CD4-positive, alpha-beta memory T cell (primary cell): Measurements from ENCODE around the gene ACKR2. TPM values are rescaled to one million over a fixed set of nuclear protein-coding genes. Genes with fewer than 3 reads are reported as not detected.

ENCODE experiments used
- CTCF ChIA-PET: fragments of 350-600 bp; sonication (Branson Sonifier 250); formaldehyde crosslinking; loops from one replicate; lab custom pipeline; 2021; ENCODE audit warnings: inconsistent platforms; ENCODE audit not compliant: partially characterized antibody; lab: Charles Lee
- POLR2A ChIA-PET: fragments of 350-600 bp; sonication (Branson Sonifier 250); formaldehyde crosslinking; loops from one replicate; lab custom pipeline; 2021; ENCODE audit not compliant: partially characterized antibody; lab: Charles Lee
- DNase-seq, 5 donors: peaks; one replicate each; pipeline versions ENCODE4 v3.0.0 to v3.0.0-alpha.2; 2020 to 2022; ENCODE audit warnings: mixed read lengths in 1 of 5
- H3K27ac ChIP-seq: one replicate; pipeline ENCODE4 v1.7.0; 2013; ENCODE audit warnings: low read depth, low read length
- H3K27me3 ChIP-seq: 2 replicates; pipeline ENCODE4 v1.7.0; 2013; ENCODE audit warnings: mild to moderate bottlenecking, low read length, moderate library complexity; ENCODE audit not compliant: insufficient read depth
- H3K36me3 ChIP-seq: 2 replicates; pipeline ENCODE4 v1.7.0; 2013; ENCODE audit warnings: mild to moderate bottlenecking, low read length, moderate library complexity; ENCODE audit not compliant: insufficient read depth
- H3K4me1 ChIP-seq: 2 replicates; pipeline ENCODE4 v1.7.0; 2013; ENCODE audit warnings: mild to moderate bottlenecking, low read length, moderate library complexity; ENCODE audit not compliant: insufficient read depth
- H3K4me3 ChIP-seq, 2 donors: one replicate each; pipeline ENCODE4 v1.7.0; 2013; ENCODE audit warnings: low read length in 2 of 2, mild to moderate bottlenecking in 1 of 2
- H3K9me3 ChIP-seq, 2 donors: one replicate each; pipeline ENCODE4 v1.7.0; 2013; ENCODE audit warnings: low read length in 2 of 2, control low read depth in 1 of 2; ENCODE audit not compliant: control insufficient read depth in 1 of 2
- H3K27ac Mint-ChIP-seq, 7 donors: one replicate each; pipeline ENCODE4 v1.8.0; 2020 to 2021; ENCODE audit warnings: mixed read lengths in 7 of 7, mild to moderate bottlenecking in 6 of 7, inconsistent platforms in 3 of 7, moderate library complexity in 3 of 7
- H3K27me3 Mint-ChIP-seq, 2 donors: one replicate each; pipeline ENCODE4 v1.8.0; 2020 to 2021; ENCODE audit warnings: mixed read lengths in 2 of 2
- H3K36me3 Mint-ChIP-seq, 2 donors: one replicate each; pipeline ENCODE4 v1.8.0; 2020 to 2021; ENCODE audit warnings: mixed read lengths in 2 of 2, inconsistent platforms in 1 of 2, mild to moderate bottlenecking in 1 of 2
- H3K4me1 Mint-ChIP-seq, 4 donors: one replicate each; pipeline ENCODE4 v1.8.0; 2020 to 2021; ENCODE audit warnings: mixed read lengths in 4 of 4, mild to moderate bottlenecking in 1 of 4
- H3K4me3 Mint-ChIP-seq, 8 donors: one replicate each; pipeline ENCODE4 v1.8.0; 2020 to 2021; ENCODE audit warnings: mixed read lengths in 8 of 8, mild to moderate bottlenecking in 7 of 8, moderate library complexity in 6 of 8, inconsistent platforms in 3 of 8
- H3K9me3 Mint-ChIP-seq, 8 donors: one replicate each; pipeline ENCODE4 v1.8.0; 2020 to 2021; ENCODE audit warnings: mixed read lengths in 8 of 8, mild to moderate bottlenecking in 5 of 8, inconsistent platforms in 3 of 8, moderate library complexity in 1 of 8
- intact Hi-C: fragments of 100-400 bp; cut with micrococcal nuclease; formaldehyde crosslinking; loops from one replicate; pipeline ENCODE4 v1.15.1; 2023
- polyA plus RNA-seq, 2 donors: library from polyadenylated mRNA; unstranded; fragments of 300-500 nt; fragmentation: Illumina TruSeq; gene quantifications; one replicate each; pipeline ENCODE4 v1.2.3, GENCODE V29; 2021
- total RNA-seq, 2 experiments: library from RNA; stranded (reverse); gene quantifications; one replicate each; pipeline ENCODE4 v1.2.3, GENCODE V29; 2021

Gene ACKR2
- total and polyA plus RNA-seq, 4 experiments from 2014 or later = 0.28 to 0.49 TPM; not detected in 2

GRCh38 chr3:42838571-42838970 is 29.3 kb downstream of the ACKR2 start:
- Histone ChIP-seq H3K27me3 (no peaks in the 10 kb centered on the region), H3K9me3 (no peaks in the 10 kb centered on the region), H3K27ac (no peak overlapping the region), H3K4me1 (no peaks in the 10 kb centered on the region), H3K36me3 (no peaks in the 10 kb centered on the region), H3K4me3 (no peak overlapping the region)
- Mint-ChIP-seq H3K36me3 (no peaks in the 10 kb centered on the region), H3K9me3 (no peaks in the 10 kb centered on the region), H3K4me3 (no peak overlapping the region), H3K27ac (no peak overlapping the region), H3K4me1 (no peaks in the 10 kb centered on the region), H3K27me3 (peaks cover 3 to 18% of the 10 kb centered on the region in 2 donors)
- CTCF ChIA-PET = interaction anchor here (1.1 to 2.8 kb wide), 6 partner anchors 40 to 60 kb away, joined by 3 to 23 read pairs (median 7); no protein-coding TSS in a partner anchor
- intact Hi-C loops = no loop called here
- DNase-seq = no peak
- POLR2A ChIA-PET = interaction anchor here (1.1 kb wide), 1 partner anchor 59 kb away, joined by 4 read pairs; no protein-coding TSS in a partner anchor

DNA sequence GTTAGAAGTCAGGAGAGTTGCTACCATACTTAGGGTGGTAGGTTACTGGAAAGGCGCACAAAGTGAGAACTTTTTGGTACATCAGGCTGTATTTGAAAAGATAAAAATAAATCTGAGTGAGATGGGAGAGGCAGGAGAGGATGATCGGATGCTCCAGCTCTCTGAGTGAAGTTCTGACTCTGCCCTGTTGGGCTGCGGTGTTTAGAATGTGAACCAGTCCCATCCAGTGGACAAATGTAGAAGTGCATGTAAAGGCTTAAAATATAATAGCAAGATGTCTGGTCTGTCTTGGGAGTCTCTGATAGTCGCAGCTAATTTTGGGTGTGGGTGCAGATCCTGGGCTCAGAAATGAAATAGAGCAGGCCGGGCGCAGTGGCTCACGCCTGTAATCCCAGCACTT is 30.4 kb downstream of the ACKR2 start:
- POLR2A ChIA-PET = interaction anchor here (1.1 kb wide), 1 partner anchor 60 kb away, joined by 4 read pairs; no protein-coding TSS in a partner anchor
- no peak overlapping the region for H3K27ac Mint-ChIP-seq

DNA sequence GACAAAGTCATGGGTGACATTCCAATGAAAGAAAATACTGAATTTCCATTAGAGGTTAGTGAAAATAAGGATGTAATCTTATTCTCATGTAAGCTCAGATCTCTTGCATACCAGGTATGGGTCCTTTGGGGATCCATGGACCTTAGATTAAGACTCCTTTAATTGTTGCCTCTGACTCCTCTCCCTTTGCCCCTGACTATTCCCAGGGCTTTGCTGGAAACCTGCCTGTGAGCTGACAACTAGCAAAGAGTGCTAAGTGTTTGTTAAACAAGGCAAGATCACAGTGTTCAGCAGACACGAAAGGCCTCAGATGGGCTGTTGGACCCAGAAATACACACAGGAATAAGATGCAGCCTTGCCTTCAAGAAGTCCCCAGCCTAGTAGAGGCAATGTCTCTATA is 32.1 kb downstream of the ACKR2 start:
- Histone ChIP-seq H3K9me3 (no peaks in the 10 kb centered on the region), H3K27me3 (no peaks in the 10 kb centered on the region), H3K27ac (no peak overlapping the region), H3K4me3 (no peak overlapping the region), H3K4me1 (no peaks in the 10 kb centered on the region), H3K36me3 (no peaks in the 10 kb centered on the region)
- Mint-ChIP-seq H3K4me1 (no peaks in the 10 kb centered on the region), H3K27me3 (peaks cover 2 to 10% of the 10 kb centered on the region in 2 donors), H3K9me3 (no peaks in the 10 kb centered on the region), H3K4me3 (no peak overlapping the region), H3K27ac (no peak overlapping the region), H3K36me3 (no peaks in the 10 kb centered on the region)
- no peak for DNase-seq
- POLR2A ChIA-PET = no interaction called here
- intact Hi-C loops = no loop called here
- CTCF ChIA-PET = interaction anchor here (2.8 kb wide), 1 partner anchor 41 kb away, joined by 11 read pairs; no protein-coding TSS in a partner anchor

More for the DNA sequence above, 30.4 kb downstream of the ACKR2 start:
- H3K27ac ChIP-seq = no peak overlapping the region
- Mint-ChIP-seq H3K4me3 (no peak overlapping the region), H3K27me3 (peaks cover 2 to 20% of the 10 kb centered on the region in 2 donors), H3K36me3 (no peaks in the 10 kb centered on the region), H3K9me3 (no peaks in the 10 kb centered on the region), H3K4me1 (no peaks in the 10 kb centered on the region)
- intact Hi-C loops = loop anchor here (1.0 kb wide), 1 partner anchor 58 kb away; no protein-coding TSS in a partner anchor
- no peaks in the 10 kb centered on the region for H3K4me1 ChIP-seq
- H3K36me3 ChIP-seq = no peaks in the 10 kb centered on the region
- peak; percentile 34 to 52 (median 47) for DNase-seq
- CTCF ChIA-PET = interaction anchor here (0.8 to 2.8 kb wide), 9 partner anchors 8 to 65 kb away, joined by 3 to 23 read pairs (median 5); no protein-coding TSS in a partner anchor
- H3K9me3 ChIP-seq = no peaks in the 10 kb centered on the region
- H3K4me3 ChIP-seq = no peak overlapping the region
- no peaks in the 10 kb centered on the region for H3K27me3 ChIP-seq

DNA sequence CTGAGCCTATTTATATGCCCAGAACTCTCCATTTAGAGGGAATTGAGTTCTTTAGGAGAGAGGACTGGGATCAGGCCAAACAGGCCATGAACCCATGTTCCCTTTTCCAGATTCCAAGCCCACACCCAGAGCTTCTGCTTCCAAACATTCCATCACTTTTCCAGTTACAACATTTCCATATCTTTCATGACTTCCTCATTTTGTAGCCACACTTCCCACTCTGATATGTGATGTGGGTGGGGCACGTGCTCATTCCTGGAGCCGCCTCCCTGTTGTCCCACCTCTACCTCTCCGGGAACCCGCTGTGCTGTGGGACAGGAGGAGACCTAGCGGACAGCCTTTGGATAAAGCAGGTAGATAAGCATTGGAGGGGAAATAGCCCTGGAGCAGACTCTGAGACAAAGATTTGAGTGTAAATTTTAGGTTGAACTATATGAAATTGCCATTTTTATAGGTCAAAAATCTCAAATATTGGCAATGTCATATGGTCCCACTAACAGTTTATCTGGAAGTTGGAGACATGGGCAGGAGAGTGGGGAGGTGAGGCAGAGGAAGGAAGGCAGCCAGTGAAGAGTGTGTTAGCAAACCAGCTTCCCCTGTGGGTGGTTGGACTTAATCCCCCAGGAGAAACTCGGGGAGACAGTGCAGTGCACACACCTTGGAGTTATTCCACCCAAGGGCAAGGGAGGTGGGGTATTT is 34.6 kb downstream of the ACKR2 start:
- Histone ChIP-seq H3K4me3 (no peak overlapping the region), H3K9me3 (no peaks in the 10 kb centered on the region), H3K36me3 (no peaks in the 10 kb centered on the region), H3K27ac (no peak overlapping the region), H3K27me3 (no peaks in the 10 kb centered on the region), H3K4me1 (peaks cover 7% of the 10 kb centered on the region)
- Mint-ChIP-seq H3K36me3 (no peaks in the 10 kb centered on the region), H3K4me1 (peaks cover 4 to 14% (median 8%) of the 10 kb centered on the region in 4 donors), H3K4me3 (no peak overlapping the region), H3K9me3 (no peaks in the 10 kb centered on the region), H3K27ac (peak overlapping the region in 1 of 7 donors; percentile 41), H3K27me3 (peaks cover 0 to 10% of the 10 kb centered on the region in 2 donors)
- intact Hi-C loops = no loop called here
- no peak for DNase-seq
- POLR2A ChIA-PET = no interaction called here
- CTCF ChIA-PET = interaction anchor here (2.0 to 3.2 kb wide), 2 partner anchors 12 to 26 kb away, joined by 4 to 9 read pairs; no protein-coding TSS in a partner anchor

DNA sequence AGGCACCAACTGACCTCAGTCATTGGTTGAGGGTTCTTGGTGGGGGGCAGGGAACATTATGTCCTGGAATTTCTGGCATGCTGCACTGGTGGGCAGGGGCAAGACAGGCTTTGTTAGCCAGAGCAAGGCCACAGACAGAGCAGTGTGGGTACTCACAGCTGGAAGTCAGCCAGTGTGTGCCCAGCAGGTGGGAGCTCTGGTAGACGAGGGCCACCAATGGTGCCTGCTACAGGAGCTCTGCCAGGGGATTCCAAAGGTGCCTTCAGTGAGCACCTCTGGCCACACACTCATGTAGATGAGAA is 35.1 kb downstream of the ACKR2 start:
- no peak for DNase-seq
- Histone ChIP-seq H3K4me1 (peaks cover 7% of the 10 kb centered on the region), H3K27ac (no peak overlapping the region), H3K27me3 (no peaks in the 10 kb centered on the region), H3K9me3 (no peaks in the 10 kb centered on the region), H3K36me3 (no peaks in the 10 kb centered on the region), H3K4me3 (no peak overlapping the region)
- CTCF ChIA-PET = interaction anchor here (3.2 kb wide), 1 partner anchor 13 kb away, joined by 9 read pairs; no protein-coding TSS in a partner anchor
- Mint-ChIP-seq H3K4me1 (peaks cover 4 to 14% (median 8%) of the 10 kb centered on the region in 4 donors), H3K27me3 (peaks cover 0 to 8% of the 10 kb centered on the region in 2 donors), H3K36me3 (no peaks in the 10 kb centered on the region), H3K27ac (no peak overlapping the region), H3K9me3 (no peaks in the 10 kb centered on the region), H3K4me3 (no peak overlapping the region)
- intact Hi-C loops = no loop called here
- POLR2A ChIA-PET = no interaction called here

DNA sequence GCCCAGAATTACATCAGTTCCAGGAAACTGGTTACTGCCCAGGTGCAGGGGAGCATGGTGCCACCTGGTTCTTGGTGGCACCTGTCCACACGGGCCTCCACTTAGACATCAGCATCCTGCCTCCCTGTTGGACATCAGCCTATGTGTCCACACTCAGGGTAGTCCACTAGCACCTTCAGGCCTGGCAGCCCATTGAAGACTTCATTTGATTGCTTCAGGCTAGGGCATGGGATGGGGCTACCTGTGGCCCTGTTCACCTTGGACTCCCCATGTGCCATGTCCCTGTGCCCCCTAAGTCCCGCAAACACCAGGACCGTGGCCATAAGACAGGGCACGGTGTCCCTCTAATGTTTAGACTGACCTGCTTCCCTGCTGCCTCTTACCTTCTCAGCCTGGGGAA is 35.6 kb downstream of the ACKR2 start:
- H3K36me3 Mint-ChIP-seq = no peaks in the 10 kb centered on the region

GRCh38 chr3:42846685-42847522 is 37.7 kb downstream of the ACKR2 start:
- H3K27ac ChIP-seq = no peak overlapping the region
- H3K4me1 Mint-ChIP-seq = peaks cover 4 to 14% (median 8%) of the 10 kb centered on the region in 4 donors
- no peak overlapping the region for H3K4me3 ChIP-seq
- no peaks in the 10 kb centered on the region for H3K27me3 ChIP-seq
- no peaks in the 10 kb centered on the region for H3K9me3 ChIP-seq
- H3K36me3 ChIP-seq = no peaks in the 10 kb centered on the region
- no peaks in the 10 kb centered on the region for H3K36me3 Mint-ChIP-seq
- POLR2A ChIA-PET = no interaction called here
- no peaks in the 10 kb centered on the region for H3K9me3 Mint-ChIP-seq
- H3K27ac Mint-ChIP-seq = peak overlapping the region in 2 of 7 donors; percentile 43 to 63
- no peak for DNase-seq
- peaks cover 0 to 4% of the 10 kb centered on the region in 2 donors for H3K27me3 Mint-ChIP-seq
- CTCF ChIA-PET = no interaction called here
- H3K4me1 ChIP-seq = peaks cover 7% of the 10 kb centered on the region
- no peak overlapping the region for H3K4me3 Mint-ChIP-seq
- intact Hi-C loops = no loop called here

More for the DNA sequence above, 35.6 kb downstream of the ACKR2 start:
- Histone ChIP-seq H3K27me3 (no peaks in the 10 kb centered on the region), H3K4me1 (peaks cover 7% of the 10 kb centered on the region), H3K4me3 (no peak overlapping the region), H3K9me3 (no peaks in the 10 kb centered on the region), H3K27ac (no peak overlapping the region), H3K36me3 (no peaks in the 10 kb centered on the region)
- H3K4me1 Mint-ChIP-seq = peaks cover 4 to 14% (median 8%) of the 10 kb centered on the region in 4 donors
- POLR2A ChIA-PET = no interaction called here
- no peak for DNase-seq
- H3K27ac Mint-ChIP-seq = no peak overlapping the region
- H3K4me3 Mint-ChIP-seq = no peak overlapping the region
- H3K9me3 Mint-ChIP-seq = no peaks in the 10 kb centered on the region
- intact Hi-C loops = no loop called here
- peaks cover 0 to 4% of the 10 kb centered on the region in 2 donors for H3K27me3 Mint-ChIP-seq
- CTCF ChIA-PET = interaction anchor here (3.2 kb wide), 1 partner anchor 13 kb away, joined by 9 read pairs; no protein-coding TSS in a partner anchor
